Measurements from ENCODE around the gene HOXD13. TPM values are rescaled to one million over a fixed set of nuclear protein-coding genes. Genes with fewer than 3 reads are reported as not detected.
A peak's percentile ranks its signal among the peaks of the same experiment; 100 is the strongest.

Gene HOXD13
- total and polyA plus RNA-seq, 9 donors, result not detected

- intact Hi-C loops (cut with DNase I), result loop anchor here in 1 of 4 donors (2.0 to 10.0 kb wide), 2 partner anchors 506 to 1134 kb away; partner anchors contain the start of gene NFE2L2
- peaks cover 17% of the 10 kb centered on the region for H3K4me1 ChIP-seq (ENCODE audit: insufficient read depth)
- H3K27ac ChIP-seq, result peak overlapping the region; percentile 94 to 99
- peak overlapping the region; percentile 55 for H3K4me3 ChIP-seq
- no peaks in the 10 kb centered on the region for H3K36me3 ChIP-seq
- H3K27me3 ChIP-seq, result no peaks in the 10 kb centered on the region
- 1% methylated on average over 48 to 100 of the region's 100 CpGs for WGBS, 3 donors
- no peaks in the 10 kb centered on the region for H3K9me3 ChIP-seq
- DNase-seq, result peak; percentile 78 to 83 (median 81)
- no peak for TF ChIP-seq EP300 (IDR thresholded peaks at IDR 0.05)
- TF ChIP-seq CTCF (IDR thresholded peaks at IDR 0.05), result peak in 1 of 3 donors; percentile 9
- TF ChIP-seq POLR2A (IDR thresholded peaks at IDR 0.05), result peak; percentile 62
Measured at GRCh38 chr2:176130147-176130956, 37.8 kb downstream of the HOXD13 start.

GRCh38 chr2:176130957-176131847 lies 38.7 kb downstream of the HOXD13 start:
- Histone ChIP-seq H3K27me3 (no peaks in the 10 kb centered on the region), H3K4me1 (ENCODE audit: insufficient read depth) (peaks cover 17% of the 10 kb centered on the region), H3K27ac (peak overlapping the region; percentile 94 to 99), H3K4me3 (peak overlapping the region; percentile 55), H3K36me3 (no peaks in the 10 kb centered on the region), H3K9me3 (no peaks in the 10 kb centered on the region)
- no peak for DNase-seq
- TF ChIP-seq EP300 (IDR thresholded peaks at IDR 0.05) (no peak), POLR2A (IDR thresholded peaks at IDR 0.05) (no peak), CTCF (IDR thresholded peaks at IDR 0.05) (no peak)
- 7 to 12% (median 8%) methylated on average over 15 of the region's 15 CpGs for WGBS, 3 donors
- intact Hi-C loops (cut with DNase I), result loop anchor here in 1 of 4 donors (2.0 to 10.0 kb wide), 2 partner anchors 506 to 1134 kb away; partner anchors contain the start of gene NFE2L2

- 9 to 22% (median 16%) methylated on average over 4 of the region's 4 CpGs for WGBS, 3 donors
- no peaks in the 10 kb centered on the region for H3K36me3 ChIP-seq
- intact Hi-C loops (cut with DNase I), result loop anchor here in 1 of 4 donors (2.0 to 10.0 kb wide), 2 partner anchors 505 to 1133 kb away; partner anchors contain the start of gene NFE2L2
- no peaks in the 10 kb centered on the region for H3K9me3 ChIP-seq
- H3K4me1 ChIP-seq (ENCODE audit: insufficient read depth), result peaks cover 17% of the 10 kb centered on the region
- no peak for DNase-seq
- H3K27ac ChIP-seq, result peak overlapping the region; percentile 10 to 99
- TF ChIP-seq EP300 (IDR thresholded peaks at IDR 0.05) (no peak), POLR2A (IDR thresholded peaks at IDR 0.05) (no peak), CTCF (IDR thresholded peaks at IDR 0.05) (no peak)
- H3K27me3 ChIP-seq, result no peaks in the 10 kb centered on the region
- H3K4me3 ChIP-seq, result peak overlapping the region; percentile 55
Measured at GRCh38 chr2:176131848-176132158, 39.3 kb downstream of the HOXD13 start.
